ENCODE results near the gene HGD. TPM values are rescaled to one million over a fixed set of nuclear protein-coding genes. Genes with fewer than 3 reads are reported as not detected.

The HGD gene
- polyA plus RNA-seq, 3 donors: 0.29 to 0.38 TPM; not detected in 1

- peak overlapping the region; percentile 34 for H3K4me2 ChIP-seq (replicated peaks; ENCODE audit: extremely low read depth, low read length, poor library complexity, severe bottlenecking)
- peak overlapping the region; percentile 12 for H3K9ac ChIP-seq (ENCODE audit: insufficient read depth, low read length, poor library complexity, severe bottlenecking)
- intact Hi-C loops (cut with micrococcal nuclease): no loop called here
- Mint-ChIP-seq H3K36me3 (no peaks in the 10 kb centered on the region), H3K4me3 (peak overlapping the region in 1 of 2 donors; percentile 77), H3K9me3 (peaks cover 0 to 7% (median 0%) of the 10 kb centered on the region in 7 donors), H3K27ac (peak overlapping the region in 5 of 7 donors; percentile 29 to 63 (median 46)), H3K27me3 (ENCODE audit: low read depth in 3 of 3) (peaks cover 0 to 3% (median 2%) of the 10 kb centered on the region in 3 donors), H3K4me1 (peaks cover 10% of the 10 kb centered on the region)
- H3K36me3 ChIP-seq (replicated peaks in 1 of 2; ENCODE audit: control insufficient read depth in 1 of 2, insufficient read depth in 2 of 2, low read length in 2 of 2): no peaks in the 10 kb centered on the region
- DNase-seq: peak; percentile 42 to 74 (median 59)
- H3K9me3 ChIP-seq (replicated peaks in 1 of 2; ENCODE audit: control insufficient read depth in 1 of 2, insufficient read depth in 1 of 2, low read length in 2 of 2): no peaks in the 10 kb centered on the region
- no peaks in the 10 kb centered on the region for H3K27me3 ChIP-seq (ENCODE audit: control insufficient read depth in 2 of 2, insufficient read depth in 2 of 2, low read length in 2 of 2)
- no peak overlapping the region for H3K27ac ChIP-seq (ENCODE audit: low read depth in 1 of 2, low read length in 2 of 2)
- peaks cover 6 to 7% of the 10 kb centered on the region in 2 donors for H3K4me1 ChIP-seq (ENCODE audit: control insufficient read depth in 1 of 2, insufficient read depth in 2 of 2, low read length in 2 of 2)
- H3K4me3 ChIP-seq (replicated peaks in 1 of 3; ENCODE audit: low read depth in 2 of 3, low read length in 3 of 3): peak overlapping the region in 1 of 3 experiments; percentile 32
- peak overlapping the region; percentile 71 for H2AFZ ChIP-seq (ENCODE audit: insufficient read depth, low read depth, low read length, poor library complexity, severe bottlenecking)
- WGBS (ENCODE audit: insufficient coverage): 39% methylated on average over 8 of the region's 13 CpGs
- H3K79me2 ChIP-seq (ENCODE audit: insufficient read depth, low read length): no peaks in the 10 kb centered on the region
- H4K20me1 ChIP-seq (ENCODE audit: insufficient read depth, low read length): no peaks in the 10 kb centered on the region
- TF ChIP-seq CTCF (IDR thresholded peaks at IDR 0.05): no peak
Measured at GRCh38 chr3:120615847-120616609, 66.0 kb downstream of the HGD start.

GRCh38 chr3:120614765-120615164 is 67.3 kb downstream of the HGD start:
- H3K27ac Mint-ChIP-seq: no peak overlapping the region
- Histone ChIP-seq H2AFZ (ENCODE audit: insufficient read depth, low read depth, low read length, poor library complexity, severe bottlenecking) (no peak overlapping the region), H3K4me1 (ENCODE audit: control insufficient read depth in 1 of 2, insufficient read depth in 2 of 2, low read length in 2 of 2) (peaks cover 6 to 7% of the 10 kb centered on the region in 2 donors), H3K27ac (ENCODE audit: low read depth in 1 of 2, low read length in 2 of 2) (no peak overlapping the region), H3K9me3 (replicated peaks in 1 of 2; ENCODE audit: control insufficient read depth in 1 of 2, insufficient read depth in 1 of 2, low read length in 2 of 2) (no peaks in the 10 kb centered on the region), H3K36me3 (replicated peaks in 1 of 2; ENCODE audit: control insufficient read depth in 1 of 2, insufficient read depth in 2 of 2, low read length in 2 of 2) (no peaks in the 10 kb centered on the region), H3K9ac (ENCODE audit: insufficient read depth, low read length, poor library complexity, severe bottlenecking) (no peak overlapping the region), H3K4me2 (replicated peaks; ENCODE audit: extremely low read depth, low read length, poor library complexity, severe bottlenecking) (no peak overlapping the region), H3K4me3 (replicated peaks in 1 of 3; ENCODE audit: low read depth in 2 of 3, low read length in 3 of 3) (no peak overlapping the region), H3K79me2 (ENCODE audit: insufficient read depth, low read length) (no peaks in the 10 kb centered on the region), H4K20me1 (ENCODE audit: insufficient read depth, low read length) (no peaks in the 10 kb centered on the region), H3K27me3 (ENCODE audit: control insufficient read depth in 2 of 2, insufficient read depth in 2 of 2, low read length in 2 of 2) (no peaks in the 10 kb centered on the region)
- H3K4me1 Mint-ChIP-seq: peaks cover 10% of the 10 kb centered on the region
- peaks cover 0 to 7% (median 0%) of the 10 kb centered on the region in 7 donors for H3K9me3 Mint-ChIP-seq
- no peak overlapping the region for H3K4me3 Mint-ChIP-seq
- no peak for TF ChIP-seq CTCF (IDR thresholded peaks at IDR 0.05)
- no peaks in the 10 kb centered on the region for H3K36me3 Mint-ChIP-seq
- peaks cover 0 to 3% (median 2%) of the 10 kb centered on the region in 3 donors for H3K27me3 Mint-ChIP-seq (ENCODE audit: low read depth in 3 of 3)
- DNase-seq: peak in 2 of 3 donors; percentile 6 to 10
- WGBS (ENCODE audit: insufficient coverage): no CpG with 5 or more reads among the region's 8 CpGs
- intact Hi-C loops (cut with micrococcal nuclease): no loop called here

All from CD14-positive monocyte (primary cell).